Neuronal stem cell (in vitro differentiated cells): ENCODE results near the gene CEP295NL.
"Not testable (repeated sequence)": the region's sequence is repeated elsewhere in the genome, so short reads cannot be mapped to it uniquely, and the experiment has no call there.

Experiments used
- DNase-seq: peaks from one replicate; pipeline ENCODE4 v3.0.0-alpha.2; 2013; ENCODE audit warnings: low spot score
- H2AFZ ChIP-seq: one replicate; pipeline ENCODE4 v1.6.1; 2013; ENCODE audit warnings: mild to moderate bottlenecking, low read length, inconsistent platforms
- H2AK5ac ChIP-seq: 2 replicates; pipeline ENCODE4 v1.6.1; 2013; ENCODE audit warnings: low read depth, mild to moderate bottlenecking, inconsistent platforms, low read length, moderate library complexity, mixed read lengths
- H2BK120ac ChIP-seq: 2 replicates; pipeline ENCODE4 v1.6.1; 2013; ENCODE audit warnings: low read depth, mild to moderate bottlenecking, inconsistent platforms, low read length, moderate library complexity, mixed read lengths
- H2BK12ac ChIP-seq: one replicate; pipeline ENCODE4 v1.6.1; 2013; ENCODE audit warnings: low read length, inconsistent platforms
- H2BK15ac ChIP-seq: 2 replicates; pipeline ENCODE4 v1.6.1; 2013; ENCODE audit warnings: mild to moderate bottlenecking, low read length, inconsistent platforms, mixed read lengths
- H2BK5ac ChIP-seq: one replicate; pipeline ENCODE4 v1.6.1; 2013; ENCODE audit warnings: inconsistent platforms, mild to moderate bottlenecking, low read length, moderate library complexity
- H3K14ac ChIP-seq: one replicate; pipeline ENCODE4 v1.6.1; 2013; ENCODE audit warnings: low read length, inconsistent platforms
- H3K18ac ChIP-seq: 2 replicates; pipeline ENCODE4 v1.6.1; 2013; ENCODE audit warnings: low read length, inconsistent platforms
- H3K23ac ChIP-seq: 2 replicates; pipeline ENCODE4 v1.6.1; 2013; ENCODE audit warnings: low read depth, mild to moderate bottlenecking, mixed read lengths, low read length, inconsistent platforms; ENCODE audit not compliant: poor library complexity
- H3K27ac ChIP-seq: replicated peaks from 3 replicates; pipeline ENCODE4 v1.5.1; 2013; ENCODE audit warnings: low read length, inconsistent platforms
- H3K27me3 ChIP-seq, 3 experiments: 2 replicates each; pipeline ENCODE4 v1.6.1; 2013; ENCODE audit warnings: low read length in 3 of 3, mild to moderate bottlenecking in 2 of 3, inconsistent platforms in 1 of 3, low read depth in 1 of 3, mixed read lengths in 1 of 3, moderate library complexity in 1 of 3; ENCODE audit not compliant: control insufficient read depth in 3 of 3, insufficient read depth in 3 of 3
- H3K36me3 ChIP-seq, 2 donors: replicated peaks in 1 of 2; 2 replicates each; pipeline ENCODE4 v1.6.1; 2013; ENCODE audit warnings: low read length in 2 of 2; ENCODE audit not compliant: control insufficient read depth in 2 of 2, insufficient read depth in 2 of 2
- H3K4ac ChIP-seq: 2 replicates; pipeline ENCODE4 v1.6.1; 2013; ENCODE audit warnings: inconsistent platforms, mild to moderate bottlenecking, low read length, moderate library complexity
- H3K4me1 ChIP-seq, 2 donors: 1 replicate in 1 of 2; 2 replicates in 1 of 2; pipeline ENCODE4 v1.6.1; 2013; ENCODE audit warnings: low read length in 2 of 2, low read depth in 1 of 2; ENCODE audit not compliant: control insufficient read depth in 2 of 2, insufficient read depth in 1 of 2
- H3K4me2 ChIP-seq: one replicate; pipeline ENCODE4 v1.6.1; 2013; ENCODE audit warnings: mild to moderate bottlenecking, low read length, inconsistent platforms; ENCODE audit not compliant: insufficient read depth, poor library complexity, severe bottlenecking
- H3K4me3 ChIP-seq, 2 donors: 2 replicates each; pipeline ENCODE4 v1.5.1; 2013; ENCODE audit warnings: low read length in 2 of 2, mild to moderate bottlenecking in 2 of 2, inconsistent platforms in 1 of 2, moderate library complexity in 1 of 2
- H3K79me1 ChIP-seq: one replicate; pipeline ENCODE4 v1.6.1; 2013; ENCODE audit warnings: low read depth, mild to moderate bottlenecking, inconsistent platforms, low read length, moderate library complexity
- H3K9ac ChIP-seq: one replicate; pipeline ENCODE4 v1.6.1; 2013; ENCODE audit warnings: mild to moderate bottlenecking, low read depth, low read length, inconsistent platforms; ENCODE audit not compliant: poor library complexity
- H3K9me3 ChIP-seq, 2 donors: replicated peaks in 1 of 2; 2 replicates each; pipeline versions ENCODE3 to v1.6.1; 2013; ENCODE audit warnings: low read length in 2 of 2, mild to moderate bottlenecking in 2 of 2, inconsistent platforms in 1 of 2, low read depth in 1 of 2, mixed read lengths in 1 of 2, moderate library complexity in 1 of 2; ENCODE audit not compliant: control insufficient read depth in 2 of 2, insufficient read depth in 1 of 2
- H4K8ac ChIP-seq: one replicate; pipeline ENCODE4 v1.6.1; 2013; ENCODE audit warnings: low read depth, mild to moderate bottlenecking, inconsistent platforms, low read length, moderate library complexity
- H4K91ac ChIP-seq: one replicate; pipeline ENCODE4 v1.6.1; 2013; ENCODE audit warnings: low read length, low read depth, mild to moderate bottlenecking, inconsistent platforms; ENCODE audit not compliant: poor library complexity
- WGBS, 2 donors: extraction: QIAGEN DNeasy Blood & Tissue Kit; methylation state at CpG; one replicate each; pipeline ENCODE4 v1.1.7; 2013; ENCODE audit warnings: missing lambda C conversion rate in 2 of 2, mixed read lengths in 1 of 2; ENCODE audit not compliant: insufficient read length in 2 of 2, insufficient replicate concordance in 1 of 2; ENCODE audit errors: extremely low coverage in 2 of 2; 5-methylcytosine and 5-hydroxymethylcytosine counted together

The CEP295NL gene

DNA sequence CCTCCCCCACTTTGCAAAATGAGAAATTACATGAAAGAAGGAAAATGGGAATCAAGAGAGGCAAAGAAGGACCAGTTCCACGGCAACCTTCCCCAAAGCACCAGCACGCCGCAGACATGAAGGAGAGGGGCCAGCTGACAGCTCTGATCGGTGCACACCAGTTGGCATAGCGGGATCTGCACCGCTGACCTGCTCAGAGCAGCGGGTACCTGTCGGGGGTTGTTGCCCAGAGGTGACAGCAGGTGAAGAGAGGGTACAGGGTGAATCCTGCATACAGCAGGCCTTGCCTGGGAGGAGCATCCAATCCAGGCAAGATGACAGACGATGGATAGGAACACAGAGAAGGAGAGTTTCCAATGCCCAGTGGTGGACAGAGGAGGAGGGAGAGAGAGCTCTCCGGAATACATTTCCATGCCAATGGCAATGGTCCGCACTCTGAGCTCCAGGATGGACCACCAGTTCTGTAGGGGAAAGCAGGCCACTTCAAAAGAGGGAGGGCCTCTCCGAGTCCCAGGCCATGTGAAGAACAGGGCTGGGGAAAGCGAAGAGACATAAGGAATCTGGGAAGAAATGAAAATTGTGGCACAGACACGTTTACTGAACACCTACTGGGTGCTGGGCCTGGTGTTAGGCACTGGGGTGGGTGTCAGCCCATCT, 24.0 kb downstream of the CEP295NL start:
- no peak overlapping the region for H2BK15ac ChIP-seq
- no peak overlapping the region for H3K23ac ChIP-seq
- no peak overlapping the region for H3K27ac ChIP-seq
- H3K4me2 ChIP-seq, result no peak overlapping the region
- peaks cover 16 to 32% of the 10 kb centered on the region in 2 donors for H3K4me1 ChIP-seq
- H2BK5ac ChIP-seq, result no peak overlapping the region
- no peak overlapping the region for H4K91ac ChIP-seq
- peak overlapping the region; percentile 9 for H3K14ac ChIP-seq
- H3K79me1 ChIP-seq, result peaks cover 14% of the 10 kb centered on the region
- H3K27me3 ChIP-seq, result no peaks in the 10 kb centered on the region
- H2BK12ac ChIP-seq, result no peak overlapping the region
- no peak overlapping the region for H2AK5ac ChIP-seq
- H3K4me3 ChIP-seq, result no peak overlapping the region
- no peak for DNase-seq
- peaks cover 0 to 2% of the 10 kb centered on the region in 2 donors for H3K9me3 ChIP-seq
- H3K4ac ChIP-seq, result no peak overlapping the region
- peaks cover 6 to 10% of the 10 kb centered on the region in 2 donors for H3K36me3 ChIP-seq
- H3K18ac ChIP-seq, result peak overlapping the region; percentile 5
- WGBS, 2 donors, result no CpG with 5 or more reads among the region's 14 CpGs
- H4K8ac ChIP-seq, result no peak overlapping the region
- H2BK120ac ChIP-seq, result no peak overlapping the region
- H2AFZ ChIP-seq, result no peak overlapping the region
- H3K9ac ChIP-seq, result no peak overlapping the region

DNA sequence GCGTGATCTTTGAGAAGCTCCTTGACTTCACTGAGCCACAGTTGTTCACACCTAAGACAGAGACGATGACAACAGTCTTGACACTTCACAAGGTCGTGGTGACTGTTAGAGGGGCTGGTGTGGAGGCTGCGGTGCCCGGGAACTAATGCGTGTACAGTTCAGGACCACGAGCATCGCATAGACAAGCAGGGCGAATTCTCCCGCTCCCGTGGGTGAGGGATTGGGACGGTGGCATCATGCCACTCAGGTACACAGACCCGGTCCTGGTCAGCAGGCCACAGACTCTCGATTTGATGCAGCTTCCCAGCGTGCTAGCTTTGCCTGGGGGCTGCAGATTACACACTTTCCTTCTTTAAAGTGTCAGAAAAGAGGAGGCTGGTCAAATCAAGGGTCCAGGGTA, 24.7 kb downstream of the CEP295NL start:
- Histone ChIP-seq H2BK12ac (no peak overlapping the region), H2BK5ac (no peak overlapping the region), H4K8ac (no peak overlapping the region), H2AK5ac (peak overlapping the region; percentile 12), H3K4me1 (peaks cover 9 to 29% of the 10 kb centered on the region in 2 donors), H3K36me3 (peaks cover 6 to 17% of the 10 kb centered on the region in 2 donors), H2BK120ac (no peak overlapping the region), H3K27me3 (no peaks in the 10 kb centered on the region), H3K18ac (no peak overlapping the region), H2AFZ (no peak overlapping the region), H3K27ac (no peak overlapping the region), H3K4me3 (peak overlapping the region in 1 of 2 donors; percentile 2), H3K23ac (peak overlapping the region; percentile 5), H4K91ac (no peak overlapping the region), H2BK15ac (no peak overlapping the region), H3K4ac (no peak overlapping the region), H3K4me2 (no peak overlapping the region), H3K14ac (no peak overlapping the region), H3K9me3 (peaks cover 0 to 2% of the 10 kb centered on the region in 2 donors), H3K79me1 (peaks cover 14% of the 10 kb centered on the region), H3K9ac (peak overlapping the region; percentile 2)
- DNase-seq, result no peak
- WGBS, 2 donors, result no CpG with 5 or more reads among the region's 15 CpGs

DNA sequence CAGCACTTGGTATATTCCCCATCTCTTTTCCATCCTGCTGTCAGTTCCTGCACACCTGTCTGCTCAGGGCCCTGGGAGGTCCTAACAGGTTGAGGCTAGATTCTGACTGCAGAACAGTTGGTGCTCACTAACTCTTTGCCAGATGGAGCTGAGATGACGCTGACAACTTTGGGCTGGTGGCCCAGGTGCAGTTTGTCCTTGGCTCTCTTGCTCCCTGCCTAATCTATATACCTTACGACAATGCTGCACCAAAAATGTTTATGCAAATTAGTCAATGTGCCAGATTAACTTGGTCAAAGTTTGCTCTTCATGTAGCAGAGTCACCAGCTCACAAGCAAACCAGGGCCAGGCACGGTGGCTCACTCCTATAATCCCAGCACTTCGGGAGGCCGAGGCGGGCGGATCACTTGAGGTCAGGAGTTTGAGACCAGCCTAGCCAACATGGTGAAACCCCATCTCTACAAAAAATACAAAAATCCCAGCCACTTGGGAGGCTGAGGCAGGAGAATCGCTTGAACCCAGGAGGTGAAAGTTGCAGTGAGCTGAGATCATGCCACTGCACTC, 26.0 kb downstream of the CEP295NL start:
- not testable (repeated sequence) for H2BK15ac ChIP-seq, H3K4ac ChIP-seq, H3K9ac ChIP-seq, H3K23ac ChIP-seq, H2AFZ ChIP-seq, H2BK120ac ChIP-seq, H3K27me3 ChIP-seq, H3K4me2 ChIP-seq, H2AK5ac ChIP-seq, H3K4me3 ChIP-seq, H2BK12ac ChIP-seq, H3K18ac ChIP-seq, H2BK5ac ChIP-seq, H3K9me3 ChIP-seq, DNase-seq, H3K14ac ChIP-seq, H4K91ac ChIP-seq, H4K8ac ChIP-seq, H3K27ac ChIP-seq
- peaks cover 0 to 18% of the 10 kb centered on the region in 2 donors for H3K4me1 ChIP-seq
- H3K79me1 ChIP-seq, result peaks cover 14% of the 10 kb centered on the region
- WGBS, 2 donors, result no CpG with 5 or more reads among the region's 8 CpGs
- peaks cover 10 to 29% of the 10 kb centered on the region in 2 donors for H3K36me3 ChIP-seq

DNA sequence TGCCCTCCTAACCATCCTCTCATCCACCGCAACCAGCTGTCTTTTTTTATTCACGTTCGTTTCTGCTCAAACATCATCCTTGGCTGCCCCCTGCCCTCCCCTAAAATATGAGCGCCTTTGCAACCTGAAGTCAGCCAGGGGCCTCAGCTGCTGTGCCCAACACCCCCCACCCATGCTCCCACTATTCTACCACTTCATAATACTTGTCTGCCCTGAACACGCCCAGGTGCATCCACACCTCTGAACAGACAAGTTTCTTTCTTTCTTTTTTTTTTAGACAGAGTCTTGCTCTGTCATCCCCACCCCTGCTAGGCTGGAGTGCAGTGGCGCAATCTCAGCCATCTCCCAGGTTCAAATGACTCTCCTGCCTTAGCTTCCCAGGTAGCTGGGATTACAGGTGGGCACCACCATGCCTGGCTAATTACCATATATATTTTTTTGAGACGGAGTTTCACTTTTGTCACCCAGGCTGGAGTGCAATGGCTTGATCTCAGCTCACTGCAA, 26.9 kb downstream of the CEP295NL start:
- Histone ChIP-seq H3K27ac (no peak overlapping the region), H2BK12ac (no peak overlapping the region), H3K4ac (no peak overlapping the region), H3K27me3 (no peaks in the 10 kb centered on the region), H4K8ac (no peak overlapping the region), H2BK120ac (no peak overlapping the region), H4K91ac (no peak overlapping the region), H3K14ac (no peak overlapping the region), H3K9ac (no peak overlapping the region), H3K9me3 (peaks cover 0 to 2% of the 10 kb centered on the region in 2 donors), H2BK5ac (no peak overlapping the region), H3K23ac (no peak overlapping the region), H3K18ac (no peak overlapping the region), H3K36me3 (peaks cover 8 to 29% of the 10 kb centered on the region in 2 donors), H3K79me1 (peaks cover 8% of the 10 kb centered on the region), H3K4me2 (no peak overlapping the region), H2BK15ac (no peak overlapping the region), H2AK5ac (peak overlapping the region; percentile 47), H3K4me3 (no peak overlapping the region), H2AFZ (no peak overlapping the region), H3K4me1 (peaks cover 0 to 16% of the 10 kb centered on the region in 2 donors)
- WGBS, 2 donors, result no CpG with 5 or more reads among the region's 7 CpGs
- DNase-seq, result no peak
